Adrenal gland (tissue), 12 donors: ENCODE results near the gene RHOC. TPM values are rescaled to one million over a fixed set of nuclear protein-coding genes. Genes with fewer than 3 reads are reported as not detected.

Experiments used
- DNase-seq, 7 donors: peaks; one replicate each; pipeline ENCODE4 v3.0.0-alpha.2; 2019 to 2020
- H3K27ac ChIP-seq, 5 donors: fragments of 200-600 bp; sonication (generic) in 4 of 5; 1 replicate in 3 of 5; 2 replicates in 2 of 5; pipeline versions ENCODE4 v1.5.1 to v1.8.0; 2016 to 2020; ENCODE audit warnings: mild to moderate bottlenecking in 1 of 5
- H3K27me3 ChIP-seq: fragments of 200-600 bp; 2 replicates; pipeline ENCODE4 v1.8.0; 2021
- H3K36me3 ChIP-seq, 2 donors: fragments of 200-600 bp; replicated peaks in 1 of 2; 1 replicate in 1 of 2; 2 replicates in 1 of 2; pipeline versions ENCODE4 v1.5.1 to v1.8.0; 2018 to 2022
- H3K4me1 ChIP-seq, 2 donors: fragments of 200-600 bp; replicated peaks in 1 of 2; 1 replicate in 1 of 2; 2 replicates in 1 of 2; pipeline versions ENCODE4 v1.5.1 to v1.8.0; 2018 to 2021
- H3K4me3 ChIP-seq, 4 donors: fragments of 200-600 bp; sonication (generic) in 3 of 4; one replicate each; pipeline ENCODE4 v1.5.1; 2016 to 2018
- H3K9me3 ChIP-seq, 3 donors: fragments of 200-600 bp; sonication (generic) in 1 of 3; replicated peaks in 1 of 3; 1 replicate in 2 of 3; 2 replicates in 1 of 3; pipeline versions ENCODE4 v1.5.1 to v1.8.0; 2016 to 2021
- CTCF ChIP-seq, 6 experiments: fragments of 450-650 bp in 4 of 6; fragments of 200-600 bp in 2 of 6; sonication (generic) in 1 of 6; IDR thresholded peaks; 1 replicate in 5 of 6; 2 replicates in 1 of 6; pipeline versions ENCODE4 v1.5.1 to v1.8.0; 2016 to 2021; ENCODE audit warnings: antibody characterized with exemption in 6 of 6, mild to moderate bottlenecking in 2 of 6, moderate library complexity in 1 of 6
- POLR2A ChIP-seq, 2 donors: fragments of 450-650 bp; IDR thresholded peaks; one replicate each; pipeline ENCODE4 v1.6.1; 2017; ENCODE audit warnings: antibody characterized with exemption in 2 of 2, mild to moderate bottlenecking in 2 of 2, moderate library complexity in 1 of 2
- WGBS, 4 donors: extraction: QIAGEN DNeasy Blood & Tissue Kit in 2 of 4; methylation state at CpG; one replicate each; pipeline versions ENCODE4 v1.1.5 to v1.1.7; 2013 to 2017; 5-methylcytosine and 5-hydroxymethylcytosine counted together
- intact Hi-C, 2 donors: fragments of 100-400 bp; cut with DNase I; formaldehyde crosslinking; loops; one replicate each; pipeline versions ENCODE4 v1.14.1 to v1.15.0; 2022 to 2023
- polyA plus RNA-seq, 3 donors: library from polyadenylated mRNA; stranded (reverse); fragments of 200-250 nt in 2 of 3; fragments of 350-450 nt in 1 of 3; fragmentation: Illumina TruSeq in 1 of 3; extraction: RNeasy Lipid Tissue Mini Kit (QIAGEN cat#74804) in 1 of 3; gene quantifications; one replicate each; pipeline ENCODE4 v1.2.3, GENCODE V29; 2013 to 2014
- total RNA-seq, 9 donors: library from RNA; depleted of rRNA in 4 of 9; stranded (reverse); fragments of >200 nt in 4 of 9; fragments of 120-200 nt in 1 of 9; fragmentation: NEBNext Ultra II Directional in 1 of 9; extraction: Animal tissue kit (Norgen Biotek cat#: 25700) in 1 of 9; gene quantifications; one replicate each; pipeline versions ENCODE4 v1.1.0 to v1.2.4, GENCODE V29; 2013 to 2023
- donor health status: healthy with polysubstance abuse.
- donor health status: Bipolar disorder and iron deficiency.
- donor health status: DM: yes; HTN: yes; CAD: no.
- donor health status: DM: no; HTN: no; CAD: no.
- donor health status: DM: no; HTN: no; CAD: no.
- donor health status: DM: yes; HTN: yes; CAD: no.

The RHOC gene
- total and polyA plus RNA-seq, 12 donors, result 186 to 374 (median 237) TPM

GRCh38 chr1:112666946-112667345, 40.0 kb downstream of the RHOC start:
- Histone ChIP-seq H3K4me1 (no peaks in the 10 kb centered on the region), H3K9me3 (no peaks in the 10 kb centered on the region), H3K27ac (no peak overlapping the region), H3K4me3 (no peak overlapping the region), H3K36me3 (peaks cover 0 to 78% of the 10 kb centered on the region in 2 donors), H3K27me3 (no peaks in the 10 kb centered on the region)
- no peak for DNase-seq
- no peak for TF ChIP-seq CTCF (IDR thresholded peaks at IDR 0.05)
- TF ChIP-seq POLR2A (IDR thresholded peaks at IDR 0.05), result no peak
- 80 to 93% (median 88%) methylated on average over 2 of the region's 2 CpGs for WGBS, 4 donors
- intact Hi-C loops, result no loop called here

- 81 to 95% (median 89%) methylated on average over 3 of the region's 3 CpGs for WGBS, 4 donors
- no peaks in the 10 kb centered on the region for H3K9me3 ChIP-seq
- intact Hi-C loops, result no loop called here
- no peak overlapping the region for H3K27ac ChIP-seq
- H3K27me3 ChIP-seq, result no peaks in the 10 kb centered on the region
- H3K4me1 ChIP-seq, result no peaks in the 10 kb centered on the region
- H3K4me3 ChIP-seq, result no peak overlapping the region
- DNase-seq, result no peak
- no peak for TF ChIP-seq POLR2A (IDR thresholded peaks at IDR 0.05)
- no peak for TF ChIP-seq CTCF (IDR thresholded peaks at IDR 0.05)
- peaks cover 0 to 80% of the 10 kb centered on the region in 2 donors for H3K36me3 ChIP-seq
Measured at GRCh38 chr1:112665857-112666256, 41.1 kb downstream of the RHOC start.

DNA sequence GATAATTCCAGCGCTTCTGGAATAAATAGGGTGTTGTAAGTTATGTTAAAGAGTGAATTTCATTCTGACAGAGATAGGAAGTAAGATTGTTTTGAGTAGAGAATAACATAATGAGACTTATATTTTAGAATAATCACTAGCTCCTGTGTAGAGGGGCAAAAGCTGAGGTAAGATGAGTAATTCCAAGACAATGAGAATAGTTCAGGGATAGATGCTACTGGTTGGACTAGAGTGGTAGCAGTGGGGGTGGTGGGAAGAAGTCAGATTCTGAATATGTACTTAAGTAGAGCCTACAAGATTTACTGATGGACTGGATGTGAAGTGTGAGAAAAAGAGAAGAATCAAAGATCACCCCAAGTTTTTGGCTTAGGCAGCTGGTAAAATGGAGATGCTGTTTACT, 55.7 kb downstream of the RHOC start:
- no peak for DNase-seq
- TF ChIP-seq CTCF (IDR thresholded peaks at IDR 0.05), result no peak
- no peak for TF ChIP-seq POLR2A (IDR thresholded peaks at IDR 0.05)
- Histone ChIP-seq H3K9me3 (no peaks in the 10 kb centered on the region), H3K27ac (no peak overlapping the region), H3K27me3 (no peaks in the 10 kb centered on the region), H3K4me1 (peaks cover 0 to 10% of the 10 kb centered on the region in 2 donors), H3K4me3 (no peak overlapping the region), H3K36me3 (peaks cover 0 to 22% of the 10 kb centered on the region in 2 donors)
- WGBS, 4 donors, result 93 to 100% (median 99%) methylated on average over 1 of the region's 1 CpG
- intact Hi-C loops, result no loop called here

Other genes starting within 250 kb of the RHOC start
- 1 to 10 TPM in 8 of 9 donors, under 1 TPM in 1; 0.63 to 8.1 (median 1.9) TPM for gene WNT2B, start 198.2 kb downstream of the RHOC start, total RNA-seq
- gene WNT2B, start 198.2 kb downstream of the RHOC start, polyA plus RNA-seq, result 1 to 10 TPM; 1.1 to 1.9 (median 1.9) TPM
- gene ST7L, start 88.0 kb downstream of the RHOC start, total RNA-seq, result 10 to 100 TPM; 14.0 to 37.2 (median 24.1) TPM
- gene ST7L, start 88.0 kb downstream of the RHOC start, polyA plus RNA-seq, result 10 to 100 TPM; 16.4 to 30.7 (median 18.0) TPM
- gene CAPZA1, start 87.3 kb downstream of the RHOC start, total RNA-seq, result 100 to 1,000 TPM in 4 of 9 donors, 10 to 100 TPM in 5; 65.2 to 178 (median 96.5) TPM
- gene CAPZA1, start 87.3 kb downstream of the RHOC start, polyA plus RNA-seq, result 100 to 1,000 TPM in 1 of 3 donors, 10 to 100 TPM in 2; 60.1 to 120 (median 64.0) TPM
- gene MOV10, start 32.5 kb downstream of the RHOC start, total RNA-seq, result 10 to 100 TPM; 39.1 to 86.7 (median 61.0) TPM
- 100 to 1,000 TPM in 2 of 3 donors, 10 to 100 TPM in 1; 43.7 to 372 (median 242) TPM for gene MOV10, start 32.5 kb downstream of the RHOC start, polyA plus RNA-seq
- gene PPM1J, start 8.2 kb upstream of the RHOC start, total RNA-seq, result 1 to 10 TPM in 3 of 9 donors, under 1 TPM in 5, not detected in 1; 0.31 to 4.7 (median 0.72) TPM
- gene PPM1J, start 8.2 kb upstream of the RHOC start, polyA plus RNA-seq, result 1 to 10 TPM; 1.7 to 5.1 (median 2.7) TPM
- 10 to 100 TPM; 20.9 to 67.9 (median 28.9) TPM for gene SLC16A1, start 249.1 kb upstream of the RHOC start, total RNA-seq
- 10 to 100 TPM in 1 of 3 donors, 1 to 10 TPM in 2; 6.0 to 36.3 (median 6.9) TPM for gene SLC16A1, start 249.1 kb upstream of the RHOC start, polyA plus RNA-seq